ENCODE data around the gene KLHL26.

KLHL26 gene

DNA sequence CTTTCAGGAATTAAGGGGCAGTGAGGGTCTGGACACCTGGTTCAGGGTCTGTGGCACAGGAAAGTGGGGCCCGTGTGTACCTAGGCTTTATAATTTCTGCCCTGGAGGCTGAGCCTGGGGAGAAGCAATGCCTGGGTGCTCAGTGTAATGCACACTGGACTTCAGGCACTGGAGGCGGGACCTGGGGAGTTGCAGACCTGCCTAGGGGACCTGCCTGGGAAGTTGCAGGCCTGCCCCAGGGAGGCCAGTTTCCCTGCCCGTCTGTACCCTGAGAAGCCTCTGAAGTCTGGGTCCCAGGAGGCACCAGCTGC lies 26.6 kb upstream of the KLHL26 start:
- Histone ChIP-seq H3K27ac (ENCODE audit: low read depth, low read length) (no peak overlapping the region), H3K79me2 (ENCODE audit: control insufficient read depth, insufficient read depth, low read length, unreplicated experiment) (no peaks in the 10 kb centered on the region), H2AFZ (ENCODE audit: low read length, unreplicated experiment) (no peak overlapping the region), H3K4me1 (ENCODE audit: control insufficient read depth, insufficient read depth, low read length, unreplicated experiment) (no peaks in the 10 kb centered on the region), H3K36me3 (ENCODE audit: insufficient read depth, low read length) (no peaks in the 10 kb centered on the region), H3K4me3 (ENCODE audit: low read depth, low read length) (no peak overlapping the region), H3K27me3 (ENCODE audit: insufficient read depth, low read length) (peaks cover 71% of the 10 kb centered on the region)

GRCh38 chr19:18610556-18611326 lies 26.1 kb upstream of the KLHL26 start:
- Histone ChIP-seq H3K27me3 (ENCODE audit: insufficient read depth, low read length) (peaks cover 66% of the 10 kb centered on the region), H2AFZ (ENCODE audit: low read length, unreplicated experiment) (no peak overlapping the region), H3K27ac (ENCODE audit: low read depth, low read length) (no peak overlapping the region), H3K4me1 (ENCODE audit: control insufficient read depth, insufficient read depth, low read length, unreplicated experiment) (no peaks in the 10 kb centered on the region), H3K4me3 (ENCODE audit: low read depth, low read length) (no peak overlapping the region), H3K79me2 (ENCODE audit: control insufficient read depth, insufficient read depth, low read length, unreplicated experiment) (no peaks in the 10 kb centered on the region), H3K36me3 (ENCODE audit: insufficient read depth, low read length) (no peaks in the 10 kb centered on the region)

DNA sequence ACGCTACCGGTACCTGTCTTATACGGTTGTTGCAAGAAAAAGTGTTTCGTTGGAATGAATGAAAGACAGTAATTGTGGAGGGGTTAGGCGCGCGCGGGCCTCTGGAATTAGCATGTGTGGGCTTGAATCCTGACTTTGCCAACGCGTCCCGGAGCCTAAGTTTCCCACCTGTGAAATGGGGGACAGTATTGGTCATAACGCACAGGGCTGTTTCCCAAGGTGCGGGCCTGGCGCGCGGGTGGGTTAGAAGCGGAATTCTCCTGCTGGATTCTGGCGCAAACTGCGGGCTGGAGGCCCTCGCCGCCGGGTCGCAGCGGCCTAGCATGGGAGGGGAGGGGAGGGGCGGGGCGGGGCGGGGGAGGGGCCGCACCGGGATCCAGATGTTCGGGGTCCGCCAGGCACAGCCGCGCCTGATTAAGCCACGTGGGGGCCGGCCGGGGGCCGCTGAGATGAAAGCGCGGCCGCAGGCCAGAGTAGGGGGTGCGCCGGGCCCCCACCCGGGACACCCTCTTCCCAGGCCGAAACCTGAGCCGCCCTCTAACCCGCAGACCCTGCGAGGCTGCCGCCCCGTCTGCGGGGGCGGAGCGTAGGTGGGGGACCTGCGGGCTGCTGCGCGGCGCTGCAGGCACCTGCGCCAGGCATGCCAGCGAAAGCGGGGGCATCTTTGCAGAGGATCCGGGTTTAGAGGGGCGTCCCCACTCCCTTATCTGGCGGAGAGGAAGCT lies 25.3 kb upstream of the KLHL26 start:
- Histone ChIP-seq H3K27ac (ENCODE audit: low read depth, low read length) (no peak overlapping the region), H3K4me3 (ENCODE audit: low read depth, low read length) (no peak overlapping the region)

DNA sequence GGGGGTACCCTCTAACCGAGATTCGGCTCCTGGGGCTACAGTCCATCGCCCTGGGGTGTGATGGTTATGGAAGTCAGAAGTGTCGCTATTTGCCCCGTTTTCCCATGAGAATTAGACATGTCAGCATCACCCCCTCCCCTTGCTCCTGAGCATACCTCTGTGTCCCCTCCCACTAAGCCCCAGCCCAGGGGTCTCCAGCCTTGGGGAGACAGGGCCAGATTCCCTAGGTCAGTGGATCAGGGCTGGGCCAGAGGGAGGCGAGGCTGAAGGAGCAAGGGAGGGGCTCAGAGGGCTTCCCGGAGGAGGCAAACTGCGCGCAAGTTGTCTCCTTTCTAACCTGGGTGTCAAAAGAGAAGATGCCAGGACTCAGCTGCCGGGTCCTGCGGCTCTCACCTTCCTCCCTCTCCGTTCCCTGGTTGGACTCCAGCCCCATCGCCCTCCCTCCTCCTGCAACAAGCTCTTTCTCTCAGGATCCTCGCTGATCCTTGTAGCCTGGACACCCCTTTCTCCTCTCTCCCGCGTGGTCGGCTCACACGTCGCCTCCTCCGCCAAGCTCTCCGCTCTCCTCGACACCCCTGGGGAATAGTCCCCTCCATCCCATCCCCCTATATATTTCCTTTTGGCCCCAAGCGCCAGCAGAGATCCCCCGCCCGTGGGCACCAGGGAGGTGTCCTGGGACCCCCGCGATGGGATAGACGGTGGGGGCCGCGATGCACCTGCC lies 24.6 kb upstream of the KLHL26 start:
- Histone ChIP-seq H3K27ac (ENCODE audit: low read depth, low read length) (no peak overlapping the region), H3K36me3 (ENCODE audit: insufficient read depth, low read length) (no peaks in the 10 kb centered on the region), H3K4me3 (ENCODE audit: low read depth, low read length) (peak overlapping the region; percentile 76), H2AFZ (ENCODE audit: low read length, unreplicated experiment) (no peak overlapping the region), H3K79me2 (ENCODE audit: control insufficient read depth, insufficient read depth, low read length, unreplicated experiment) (no peaks in the 10 kb centered on the region), H3K4me1 (ENCODE audit: control insufficient read depth, insufficient read depth, low read length, unreplicated experiment) (no peaks in the 10 kb centered on the region), H3K27me3 (ENCODE audit: insufficient read depth, low read length) (peaks cover 61% of the 10 kb centered on the region)

More for the DNA sequence above, 25.3 kb upstream of the KLHL26 start:
- Histone ChIP-seq H3K36me3 (ENCODE audit: insufficient read depth, low read length) (no peaks in the 10 kb centered on the region), H3K4me1 (ENCODE audit: control insufficient read depth, insufficient read depth, low read length, unreplicated experiment) (no peaks in the 10 kb centered on the region), H3K27me3 (ENCODE audit: insufficient read depth, low read length) (peaks cover 62% of the 10 kb centered on the region), H2AFZ (ENCODE audit: low read length, unreplicated experiment) (no peak overlapping the region), H3K79me2 (ENCODE audit: control insufficient read depth, insufficient read depth, low read length, unreplicated experiment) (no peaks in the 10 kb centered on the region)

- Histone ChIP-seq H3K4me1 (ENCODE audit: control insufficient read depth, insufficient read depth, low read length, unreplicated experiment) (no peaks in the 10 kb centered on the region), H3K79me2 (ENCODE audit: control insufficient read depth, insufficient read depth, low read length, unreplicated experiment) (no peaks in the 10 kb centered on the region), H2AFZ (ENCODE audit: low read length, unreplicated experiment) (no peak within 1 kb of the TSS), H3K36me3 (ENCODE audit: insufficient read depth, low read length) (no peaks in the 10 kb centered on the region), H3K4me3 (ENCODE audit: low read depth, low read length) (peak within 1 kb of the TSS; percentile 76), H3K27ac (ENCODE audit: low read depth, low read length) (no peak within 1 kb of the TSS), H3K27me3 (ENCODE audit: insufficient read depth, low read length) (peaks cover 54% of the 10 kb centered on the region)
Observed at GRCh38 chr19:18612772-18613588, 23.8 kb upstream of the KLHL26 start, which contains the start of gene TMEM59L. TSS of gene TMEM59L (plus strand) at chr19:18612870. CDS start at chr19:18612959, 89 bp downstream.

GRCh38 chr19:18613589-18614234 lies 23.1 kb upstream of the KLHL26 start:
- no peak overlapping the region for H3K4me3 ChIP-seq (ENCODE audit: low read depth, low read length)
- no peak overlapping the region for H2AFZ ChIP-seq (ENCODE audit: low read length, unreplicated experiment)
- no peaks in the 10 kb centered on the region for H3K4me1 ChIP-seq (ENCODE audit: control insufficient read depth, insufficient read depth, low read length, unreplicated experiment)
- peaks cover 46% of the 10 kb centered on the region for H3K27me3 ChIP-seq (ENCODE audit: insufficient read depth, low read length)
- H3K27ac ChIP-seq (ENCODE audit: low read depth, low read length), result no peak overlapping the region
- H3K79me2 ChIP-seq (ENCODE audit: control insufficient read depth, insufficient read depth, low read length, unreplicated experiment), result no peaks in the 10 kb centered on the region
- H3K36me3 ChIP-seq (ENCODE audit: insufficient read depth, low read length), result no peaks in the 10 kb centered on the region

GRCh38 chr19:18616023-18616422 lies 20.8 kb upstream of the KLHL26 start:
- no peaks in the 10 kb centered on the region for H3K4me1 ChIP-seq (ENCODE audit: control insufficient read depth, insufficient read depth, low read length, unreplicated experiment)
- no peak overlapping the region for H2AFZ ChIP-seq (ENCODE audit: low read length, unreplicated experiment)
- no peak overlapping the region for H3K27ac ChIP-seq (ENCODE audit: low read depth, low read length)
- no peaks in the 10 kb centered on the region for H3K36me3 ChIP-seq (ENCODE audit: insufficient read depth, low read length)
- H3K4me3 ChIP-seq (ENCODE audit: low read depth, low read length), result no peak overlapping the region
- peaks cover 25% of the 10 kb centered on the region for H3K27me3 ChIP-seq (ENCODE audit: insufficient read depth, low read length)
- H3K79me2 ChIP-seq (ENCODE audit: control insufficient read depth, insufficient read depth, low read length, unreplicated experiment), result no peaks in the 10 kb centered on the region

DNA sequence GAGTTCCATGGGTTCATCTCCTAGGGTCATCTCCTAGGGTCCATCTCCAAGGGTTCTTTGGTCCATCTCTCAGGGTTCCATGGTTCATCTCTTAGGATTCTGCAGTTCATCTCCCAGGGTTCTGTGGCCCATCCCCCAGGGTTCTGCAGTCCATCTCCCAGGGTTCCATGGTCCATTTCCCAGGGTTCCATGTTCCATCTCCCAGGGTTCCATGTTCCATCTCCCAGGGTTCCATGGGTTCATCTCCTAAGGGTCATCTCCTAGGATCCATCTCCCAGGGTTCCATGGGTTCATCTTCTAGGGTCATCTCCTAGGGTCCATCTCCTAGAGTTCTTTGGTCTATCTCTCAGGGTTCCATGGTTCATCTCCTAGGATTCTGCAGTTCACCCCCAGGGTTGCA lies 19.3 kb upstream of the KLHL26 start:
- Histone ChIP-seq H3K27me3 (ENCODE audit: insufficient read depth, low read length) (peaks cover 11% of the 10 kb centered on the region), H3K27ac (ENCODE audit: low read depth, low read length) (no peak overlapping the region), H3K4me3 (ENCODE audit: low read depth, low read length) (no peak overlapping the region), H3K79me2 (ENCODE audit: control insufficient read depth, insufficient read depth, low read length, unreplicated experiment) (no peaks in the 10 kb centered on the region), H3K36me3 (ENCODE audit: insufficient read depth, low read length) (no peaks in the 10 kb centered on the region), H2AFZ (ENCODE audit: low read length, unreplicated experiment) (no peak overlapping the region), H3K4me1 (ENCODE audit: control insufficient read depth, insufficient read depth, low read length, unreplicated experiment) (no peaks in the 10 kb centered on the region)

DNA sequence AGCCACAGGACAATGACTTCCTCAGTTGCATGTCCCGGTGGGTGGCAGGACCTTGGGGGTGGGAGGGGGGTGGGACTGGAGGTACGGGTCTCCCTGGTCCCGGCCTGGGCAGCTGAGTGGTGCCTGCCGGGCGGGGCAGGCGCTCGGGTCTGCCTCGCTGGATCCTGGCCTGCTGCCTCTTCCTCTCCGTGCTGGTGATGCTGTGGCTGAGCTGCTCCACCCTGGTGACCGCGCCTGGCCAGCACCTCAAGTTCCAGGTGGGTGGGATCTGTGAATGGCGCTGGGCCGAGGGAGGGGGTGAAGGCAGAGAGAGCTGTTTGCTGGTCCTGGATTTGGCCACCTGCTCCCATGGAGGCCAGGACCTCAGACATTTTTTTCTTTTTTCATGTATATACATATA lies 18.6 kb upstream of the KLHL26 start:
- no peak overlapping the region for H3K27ac ChIP-seq (ENCODE audit: low read depth, low read length)
- no peak overlapping the region for H2AFZ ChIP-seq (ENCODE audit: low read length, unreplicated experiment)
- no peaks in the 10 kb centered on the region for H3K79me2 ChIP-seq (ENCODE audit: control insufficient read depth, insufficient read depth, low read length, unreplicated experiment)
- peaks cover 5% of the 10 kb centered on the region for H3K27me3 ChIP-seq (ENCODE audit: insufficient read depth, low read length)
- no peaks in the 10 kb centered on the region for H3K4me1 ChIP-seq (ENCODE audit: control insufficient read depth, insufficient read depth, low read length, unreplicated experiment)
- H3K4me3 ChIP-seq (ENCODE audit: low read depth, low read length), result no peak overlapping the region
- H3K36me3 ChIP-seq (ENCODE audit: insufficient read depth, low read length), result no peaks in the 10 kb centered on the region

DNA sequence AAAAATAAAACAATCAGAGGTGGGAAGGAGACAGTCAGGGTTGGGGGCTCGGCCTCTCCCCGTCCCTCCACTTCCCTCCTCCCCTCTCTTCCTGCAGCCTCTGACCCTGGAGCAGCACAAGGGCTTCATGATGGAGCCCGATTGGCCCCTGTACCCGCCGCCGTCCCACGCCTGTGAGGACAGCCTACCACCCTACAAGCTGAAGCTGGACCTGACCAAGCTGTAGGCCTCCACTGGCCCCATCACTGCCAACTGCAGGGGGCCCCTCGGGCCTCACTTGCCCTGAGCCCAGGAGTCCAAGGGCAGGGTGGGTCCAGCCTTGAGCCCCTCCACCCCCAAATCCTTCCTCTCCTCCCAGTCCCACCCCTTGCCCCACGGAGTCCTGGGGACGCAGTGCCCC lies 16.5 kb upstream of the KLHL26 start:
- H3K27ac ChIP-seq (ENCODE audit: low read depth, low read length), result no peak overlapping the region
- H3K36me3 ChIP-seq (ENCODE audit: insufficient read depth, low read length), result no peaks in the 10 kb centered on the region
- no peaks in the 10 kb centered on the region for H3K4me1 ChIP-seq (ENCODE audit: control insufficient read depth, insufficient read depth, low read length, unreplicated experiment)
- H3K4me3 ChIP-seq (ENCODE audit: low read depth, low read length), result no peak overlapping the region
- no peaks in the 10 kb centered on the region for H3K27me3 ChIP-seq (ENCODE audit: insufficient read depth, low read length)
- H3K79me2 ChIP-seq (ENCODE audit: control insufficient read depth, insufficient read depth, low read length, unreplicated experiment), result no peaks in the 10 kb centered on the region
- H2AFZ ChIP-seq (ENCODE audit: low read length, unreplicated experiment), result no peak overlapping the region
